ENCODE data around the gene BBOF1.
"Not testable (repeated sequence)": the region's sequence is repeated elsewhere in the genome, so short reads cannot be mapped to it uniquely, and the experiment has no call there.

BBOF1 gene

DNA sequence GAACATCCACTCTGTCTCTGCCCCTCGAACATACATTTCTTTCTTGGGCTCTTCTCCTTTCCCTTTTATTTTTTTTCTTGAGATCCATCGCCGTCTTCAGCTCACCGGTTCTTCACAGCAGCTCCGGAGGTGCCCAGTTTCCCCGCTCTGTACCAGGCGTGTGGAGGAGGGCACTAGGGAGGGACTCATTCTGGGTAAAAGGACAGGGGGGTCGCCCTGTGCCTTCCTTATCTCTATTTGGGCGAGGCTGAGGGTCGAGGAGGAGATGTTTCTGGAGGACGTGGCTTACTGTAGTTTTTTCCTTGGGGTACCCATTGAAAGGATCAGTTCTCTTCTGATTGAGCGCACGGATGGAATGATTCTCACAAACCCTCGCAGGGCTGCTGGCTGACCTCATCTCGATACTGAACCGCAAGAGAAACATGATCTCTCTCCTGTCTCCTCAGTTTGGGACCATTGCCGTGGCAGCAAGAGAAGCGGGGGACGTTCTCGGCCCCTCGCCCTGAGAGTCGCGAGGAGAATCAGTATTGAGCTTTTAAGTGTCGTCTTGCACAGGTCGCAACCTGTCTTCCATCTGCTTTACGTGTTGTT lies 66.0 kb downstream of the BBOF1 start:
- DNase-seq (ENCODE audit: insufficient read length, low spot score) = peak; percentile 65
- peak; percentile 62 for FAIRE-seq

DNA sequence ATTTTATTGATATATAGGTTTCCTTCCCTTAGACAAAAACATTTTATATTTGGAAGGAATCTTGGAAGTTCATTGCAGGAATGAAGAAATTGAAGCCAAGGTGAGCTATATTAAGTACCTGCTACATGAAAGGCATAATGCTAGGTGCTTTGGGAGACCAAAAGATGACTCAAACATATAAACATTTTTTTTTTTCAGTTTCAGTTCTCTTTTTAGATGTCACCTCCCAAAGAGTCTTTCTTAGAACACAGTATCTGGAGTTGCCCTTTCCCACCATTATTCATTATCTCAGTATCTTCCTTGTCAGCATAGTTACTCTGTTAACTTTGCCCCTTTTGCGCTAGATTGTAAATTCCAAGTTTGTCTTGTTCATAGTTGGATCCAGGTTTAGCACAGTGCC lies 66.7 kb downstream of the BBOF1 start:
- no peak for FAIRE-seq
- no peak for DNase-seq (ENCODE audit: insufficient read length, low spot score)

DNA sequence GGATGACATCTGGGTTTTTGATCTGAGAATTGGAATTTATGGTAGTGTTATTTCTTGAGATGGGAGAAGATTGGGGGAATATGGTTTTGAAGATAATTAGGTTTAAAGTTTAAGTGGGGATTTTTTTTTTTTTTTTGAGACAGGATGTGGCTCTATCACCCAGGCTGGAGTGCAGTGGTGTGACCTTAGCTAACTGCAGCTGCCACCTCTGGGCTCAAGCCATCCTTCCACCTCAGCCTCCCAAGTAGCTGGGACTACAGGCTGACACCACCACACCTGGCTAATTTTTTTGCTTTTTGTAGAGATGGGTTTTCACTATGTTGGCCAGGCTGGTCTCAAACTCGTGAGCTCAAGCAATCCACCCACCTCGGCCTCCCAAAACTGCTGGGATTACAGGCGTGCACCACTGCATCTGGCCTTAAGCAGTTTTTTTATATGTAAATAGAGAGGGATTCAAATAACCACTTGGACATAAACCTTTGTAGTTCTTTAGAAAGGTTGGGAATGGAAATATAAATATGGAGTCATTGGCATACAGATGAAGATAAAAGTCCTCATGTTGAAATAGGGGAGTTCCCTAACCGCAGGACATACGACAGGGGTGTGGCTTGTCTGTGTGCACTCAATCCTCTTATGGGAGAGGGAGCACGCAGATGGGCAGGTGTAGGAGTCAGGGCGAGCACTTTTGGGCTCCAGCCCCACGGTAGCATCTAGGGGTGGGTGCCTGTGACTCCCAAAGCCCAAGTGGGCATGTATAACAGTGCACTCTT lies 70.3 kb downstream of the BBOF1 start:
- DNase-seq (ENCODE audit: insufficient read length, low spot score) (no peak), FAIRE-seq (no peak)

DNA sequence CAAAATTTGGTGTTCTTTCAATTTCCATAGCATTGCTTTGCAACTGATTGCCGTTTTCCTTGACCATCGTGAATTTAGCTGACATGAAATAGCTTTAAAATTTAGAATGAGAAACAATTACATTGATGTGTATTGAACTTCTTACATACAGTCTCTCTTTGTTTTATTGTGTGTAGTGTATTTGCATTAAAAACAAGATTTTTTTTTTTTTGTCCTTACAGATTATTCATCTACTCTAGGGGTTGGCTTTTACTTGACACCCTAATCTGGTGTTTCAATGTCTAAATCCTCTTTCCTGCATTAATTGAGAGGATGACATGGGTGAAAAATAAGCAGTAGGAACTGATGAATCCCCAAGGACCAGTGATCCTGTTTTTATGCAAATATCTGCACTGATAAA lies 86.2 kb downstream of the BBOF1 start:
- no peak for DNase-seq (ENCODE audit: insufficient read length, low spot score)
- FAIRE-seq = no peak

DNA sequence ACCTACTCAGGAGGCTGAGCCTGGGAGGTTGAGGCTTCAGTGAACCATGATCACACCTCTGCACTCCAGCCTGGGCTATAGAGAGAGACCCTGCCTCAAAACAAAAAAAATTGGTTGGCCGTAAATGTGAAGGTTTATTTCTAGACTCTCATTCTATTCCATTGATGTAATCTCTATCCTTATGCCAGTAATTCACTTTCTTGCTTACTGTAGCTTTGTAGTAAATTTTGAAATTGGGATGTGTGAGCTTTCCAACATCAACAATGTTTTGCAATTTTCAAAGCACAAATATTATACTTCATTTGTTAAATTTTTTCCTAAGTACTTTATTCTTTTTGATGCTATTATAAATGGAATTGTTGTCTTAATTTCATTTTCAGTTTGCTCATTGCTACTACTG lies 90.2 kb downstream of the BBOF1 start:
- DNase-seq (ENCODE audit: insufficient read length, low spot score) (no peak), FAIRE-seq (no peak)

DNA sequence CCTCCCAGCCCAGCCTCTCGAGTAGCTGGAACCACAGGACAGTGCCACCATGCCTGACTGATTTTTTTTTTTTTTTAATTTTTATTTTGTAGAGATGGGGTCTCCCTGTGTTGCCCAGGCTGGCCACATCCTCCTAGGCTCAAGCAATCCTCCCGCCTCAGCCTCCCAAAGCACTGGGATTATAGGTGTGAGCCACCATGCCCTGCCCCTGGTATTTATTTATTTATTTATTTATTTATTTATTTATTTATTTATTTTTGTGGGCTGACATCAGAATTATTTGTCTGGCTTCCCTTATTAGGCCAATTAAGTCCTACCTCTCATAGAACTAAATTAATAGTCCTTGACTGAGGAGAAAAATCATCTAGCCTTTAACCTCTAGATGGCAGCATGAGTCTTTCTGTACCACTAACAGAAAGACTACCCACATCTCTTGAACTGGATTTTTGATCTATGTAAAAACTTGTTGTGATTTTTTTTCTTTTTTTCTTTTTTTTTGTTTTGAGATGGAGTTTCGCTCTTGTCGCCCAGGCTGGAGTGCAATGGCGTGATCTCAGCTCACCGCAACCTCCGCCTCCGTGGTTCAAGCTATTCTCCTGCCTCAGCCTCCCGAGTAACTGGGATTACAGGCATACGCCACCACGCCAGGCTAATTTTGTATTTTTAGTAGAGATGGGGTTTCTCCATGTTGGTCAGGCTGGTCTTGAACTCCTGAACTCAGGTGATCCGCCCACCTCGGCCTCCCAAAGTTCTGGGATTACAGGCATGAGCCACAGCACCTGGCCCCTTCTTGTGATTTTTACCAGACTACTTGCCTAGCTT lies 92.5 kb downstream of the BBOF1 start:
- not testable (repeated sequence) for FAIRE-seq
- peak; percentile 88 for DNase-seq (ENCODE audit: insufficient read length, low spot score)
